GM19035 (cell line): ENCODE measurements around the gene ATXN10.

Experiments
- ATAC-seq: cut with Tn5 transposase; IDR thresholded peaks from one replicate; pipeline ENCODE4 v1.9.1; 2021; ENCODE audit not compliant: unreplicated experiment

Gene ATXN10

GRCh38 chr22:45819305-45819704, 147.7 kb downstream of the ATXN10 start:
- no peak for ATAC-seq

- ATAC-seq, result no peak
Measured at GRCh38 chr22:45823336-45823735, 151.7 kb downstream of the ATXN10 start.

GRCh38 chr22:45826520-45826919, 154.9 kb downstream of the ATXN10 start:
- ATAC-seq, result no peak

- no peak for ATAC-seq
Measured at GRCh38 chr22:45828841-45829240, 157.2 kb downstream of the ATXN10 start.

GRCh38 chr22:45830531-45831245, 159.1 kb downstream of the ATXN10 start:
- ATAC-seq, result no peak

GRCh38 chr22:45831394-45831793, 159.8 kb downstream of the ATXN10 start:
- no peak for ATAC-seq

- no peak for ATAC-seq
Measured at GRCh38 chr22:45832180-45832579, 160.5 kb downstream of the ATXN10 start.

- no peak for ATAC-seq
Measured at GRCh38 chr22:45832959-45833580, 161.4 kb downstream of the ATXN10 start.

GRCh38 chr22:45833613-45834012, 162.0 kb downstream of the ATXN10 start:
- ATAC-seq, result no peak

- no peak for ATAC-seq
Measured at GRCh38 chr22:45834241-45834640, 162.6 kb downstream of the ATXN10 start.

GRCh38 chr22:45834795-45835194, 163.2 kb downstream of the ATXN10 start:
- ATAC-seq, result no peak

- ATAC-seq, result no peak
Measured at GRCh38 chr22:45836418-45837169, 165.0 kb downstream of the ATXN10 start.

GRCh38 chr22:45837508-45837907, 165.9 kb downstream of the ATXN10 start:
- no peak for ATAC-seq

GRCh38 chr22:45838305-45838887, 166.8 kb downstream of the ATXN10 start:
- no peak for ATAC-seq

- ATAC-seq, result no peak
Measured at GRCh38 chr22:45840483-45840882, 168.8 kb downstream of the ATXN10 start.

- no peak for ATAC-seq
Measured at GRCh38 chr22:45842291-45842991, 170.8 kb downstream of the ATXN10 start.

- ATAC-seq, result no peak
Measured at GRCh38 chr22:45843031-45843430, 171.4 kb downstream of the ATXN10 start.

- ATAC-seq, result no peak
Measured at GRCh38 chr22:45843986-45844385, 172.4 kb downstream of the ATXN10 start.

- no peak for ATAC-seq
Measured at GRCh38 chr22:45845076-45845487, 173.4 kb downstream of the ATXN10 start.

- ATAC-seq, result no peak
Measured at GRCh38 chr22:45846952-45847351, 175.3 kb downstream of the ATXN10 start.

GRCh38 chr22:45848904-45849303, 177.3 kb downstream of the ATXN10 start:
- ATAC-seq, result no peak
